Right atrium auricular region (tissue), 2 donors: Measurements from ENCODE around the gene BRWD1. TPM values are rescaled to one million over a fixed set of nuclear protein-coding genes. Genes with fewer than 3 reads are reported as not detected.

Experiments
- DNase-seq: peaks from one replicate; pipeline ENCODE4 v3.0.0-alpha.2; 2019; ENCODE audit warnings: low spot score
- H3K27ac ChIP-seq, 2 donors: fragments of 200-600 bp; sonication (generic); 1 replicate in 1 of 2; 2 replicates in 1 of 2; pipeline ENCODE4 v1.5.1; 2016 to 2019
- H3K27me3 ChIP-seq, 2 donors: fragments of 200-600 bp; sonication (generic); one replicate each; pipeline versions ENCODE4 v1.5.1 to v1.6.0; 2017 to 2019
- H3K36me3 ChIP-seq: fragments of 200-600 bp; sonication (generic); one replicate; pipeline ENCODE4 v1.5.1; 2016
- H3K4me1 ChIP-seq, 2 donors: fragments of 200-600 bp; sonication (generic); one replicate each; pipeline versions ENCODE4 v1.5.1 to v1.6.0; 2017 to 2019
- H3K4me3 ChIP-seq, 2 donors: fragments of 200-600 bp; sonication (generic); 1 replicate in 1 of 2; 2 replicates in 1 of 2; pipeline ENCODE4 v1.5.1; 2017 to 2019; ENCODE audit warnings: mild to moderate bottlenecking in 1 of 2, moderate library complexity in 1 of 2
- H3K9me3 ChIP-seq, 2 donors: fragments of 200-600 bp; sonication (generic); one replicate each; pipeline ENCODE4 v1.5.1; 2019
- CTCF ChIP-seq, 2 donors: fragments of 200-600 bp; sonication (generic); IDR thresholded peaks; one replicate each; pipeline ENCODE4 v1.5.1; 2019; ENCODE audit warnings: antibody characterized with exemption in 2 of 2
- total RNA-seq, 2 donors: library from RNA; depleted of rRNA; stranded (reverse); fragments of >200 nt; gene quantifications; one replicate each; pipeline ENCODE4 v1.1.0, GENCODE V29; 2016

The BRWD1 gene
- total RNA-seq, 2 donors from 2014 or later: 40.6 TPM

- H3K9me3 ChIP-seq: no peaks in the 10 kb centered on the region
- no peak for DNase-seq
- TF ChIP-seq CTCF (IDR thresholded peaks at IDR 0.05): no peak
- H3K27me3 ChIP-seq: no peaks in the 10 kb centered on the region
- peaks cover 34% of the 10 kb centered on the region for H3K36me3 ChIP-seq
- no peak overlapping the region for H3K27ac ChIP-seq
- H3K4me1 ChIP-seq: peaks cover 0 to 10% of the 10 kb centered on the region in 2 donors
- no peak overlapping the region for H3K4me3 ChIP-seq
Measured at GRCh38 chr21:39218082-39218409, 95.4 kb downstream of the BRWD1 start.

GRCh38 chr21:39217356-39218081 lies 95.9 kb downstream of the BRWD1 start:
- Histone ChIP-seq H3K36me3 (peaks cover 39% of the 10 kb centered on the region), H3K27ac (no peak overlapping the region), H3K27me3 (no peaks in the 10 kb centered on the region), H3K9me3 (no peaks in the 10 kb centered on the region), H3K4me3 (no peak overlapping the region), H3K4me1 (peaks cover 0 to 10% of the 10 kb centered on the region in 2 donors)
- no peak for TF ChIP-seq CTCF (IDR thresholded peaks at IDR 0.05)
- no peak for DNase-seq

GRCh38 chr21:39216290-39216689 lies 97.1 kb downstream of the BRWD1 start:
- no peaks in the 10 kb centered on the region for H3K27me3 ChIP-seq
- peaks cover 0 to 10% of the 10 kb centered on the region in 2 donors for H3K4me1 ChIP-seq
- no peaks in the 10 kb centered on the region for H3K9me3 ChIP-seq
- no peak overlapping the region for H3K4me3 ChIP-seq
- H3K36me3 ChIP-seq: peaks cover 45% of the 10 kb centered on the region
- DNase-seq: no peak
- H3K27ac ChIP-seq: no peak overlapping the region
- no peak for TF ChIP-seq CTCF (IDR thresholded peaks at IDR 0.05)

GRCh38 chr21:39215078-39215477 lies 98.4 kb downstream of the BRWD1 start:
- DNase-seq: no peak
- peaks cover 0 to 5% of the 10 kb centered on the region in 2 donors for H3K4me1 ChIP-seq
- no peak for TF ChIP-seq CTCF (IDR thresholded peaks at IDR 0.05)

GRCh38 chr21:39209334-39209688 lies 104.1 kb downstream of the BRWD1 start:
- DNase-seq: no peak
- Histone ChIP-seq H3K27me3 (no peaks in the 10 kb centered on the region), H3K9me3 (no peaks in the 10 kb centered on the region), H3K36me3 (peaks cover 71% of the 10 kb centered on the region), H3K4me1 (no peaks in the 10 kb centered on the region), H3K4me3 (no peak overlapping the region), H3K27ac (no peak overlapping the region)
- no peak for TF ChIP-seq CTCF (IDR thresholded peaks at IDR 0.05)

More at GRCh38 chr21:39215078-39215477, 98.4 kb downstream of the BRWD1 start:
- H3K9me3 ChIP-seq: no peaks in the 10 kb centered on the region
- H3K4me3 ChIP-seq: no peak overlapping the region
- H3K27me3 ChIP-seq: no peaks in the 10 kb centered on the region
- peaks cover 53% of the 10 kb centered on the region for H3K36me3 ChIP-seq
- no peak overlapping the region for H3K27ac ChIP-seq
